GM10266 (cell line): ENCODE results near the gene SERTAD3.
A peak's percentile ranks its signal among the peaks of the same experiment; 100 is the strongest.
"Not testable (repeated sequence)": the region's sequence is repeated elsewhere in the genome, so short reads cannot be mapped to it uniquely, and the experiment has no call there.

Experiments
- DNase-seq: peaks from one replicate; pipeline ENCODE4 v3.0.0; 2012; ENCODE audit errors: extremely low spot score
- CTCF ChIP-seq: IDR thresholded peaks from 2 replicates; pipeline ENCODE4 v1.5.1; 2012; ENCODE audit warnings: mild to moderate bottlenecking, low read depth; ENCODE audit not compliant: control insufficient read depth, insufficient read depth; ENCODE audit errors: missing control alignments

Gene SERTAD3

GRCh38 chr19:40465025-40465556 lies 21.0 kb upstream of the SERTAD3 start:
- no peak for TF ChIP-seq CTCF
- no peak for DNase-seq

GRCh38 chr19:40464059-40465024 lies 20.2 kb upstream of the SERTAD3 start:
- DNase-seq: peak; percentile 70

GRCh38 chr19:40463587-40464037 lies 19.5 kb upstream of the SERTAD3 start:
- not testable (repeated sequence) for DNase-seq

More at GRCh38 chr19:40464059-40465024, 20.2 kb upstream of the SERTAD3 start:
- TF ChIP-seq CTCF: peak; percentile 82

- DNase-seq: no peak
- TF ChIP-seq CTCF: no peak
These were observed 17.6 kb upstream of the SERTAD3 start for GRCh38 chr19:40461669-40462221.

- DNase-seq: no peak
- TF ChIP-seq CTCF: no peak
These were observed 16.1 kb upstream of the SERTAD3 start for GRCh38 chr19:40460185-40460584.

- DNase-seq: no peak
- TF ChIP-seq CTCF: no peak
These were observed 14.5 kb upstream of the SERTAD3 start for GRCh38 chr19:40458597-40458974.

GRCh38 chr19:40457953-40458596 lies 13.9 kb upstream of the SERTAD3 start:
- no peak for DNase-seq

More at GRCh38 chr19:40457953-40458596, 13.9 kb upstream of the SERTAD3 start:
- TF ChIP-seq CTCF: no peak
